Measurements from ENCODE around the gene DOCK6. TPM values are rescaled to one million over a fixed set of nuclear protein-coding genes. Genes with fewer than 3 reads are reported as not detected.
"Not testable (repeated sequence)": the region's sequence is repeated elsewhere in the genome, so short reads cannot be mapped to it uniquely, and the experiment has no call there.

The DOCK6 gene
- total RNA-seq, 1 experiment from 2014 or later: 33.0 TPM

- DNase-seq (ENCODE audit: low read depth): no peak
These were observed 89.7 kb downstream of the DOCK6 start for GRCh38 chr19:11172576-11172975.

- no peak for DNase-seq (ENCODE audit: low read depth)
These were observed 91.2 kb downstream of the DOCK6 start for GRCh38 chr19:11171144-11171543.

GRCh38 chr19:11169896-11170678, 92.2 kb downstream of the DOCK6 start:
- peak; percentile 43 for DNase-seq (ENCODE audit: low read depth)

GRCh38 chr19:11168568-11168967, 93.8 kb downstream of the DOCK6 start:
- DNase-seq (ENCODE audit: low read depth): peak; percentile 99

GRCh38 chr19:11166281-11167142, 95.8 kb downstream of the DOCK6 start:
- no peak for DNase-seq (ENCODE audit: low read depth)

- no peak for DNase-seq (ENCODE audit: low read depth)
These were observed 96.8 kb downstream of the DOCK6 start for GRCh38 chr19:11165486-11166030.

- no peak for DNase-seq (ENCODE audit: low read depth)
These were observed 97.4 kb downstream of the DOCK6 start for GRCh38 chr19:11164879-11165406.

- DNase-seq (ENCODE audit: low read depth): no peak
These were observed 98.0 kb downstream of the DOCK6 start for GRCh38 chr19:11164296-11164695.

- DNase-seq (ENCODE audit: low read depth): not testable (repeated sequence)
These were observed 101.9 kb downstream of the DOCK6 start for GRCh38 chr19:11160440-11160768.

GRCh38 chr19:11159598-11160439, 102.5 kb downstream of the DOCK6 start:
- no peak for DNase-seq (ENCODE audit: low read depth)

GRCh38 chr19:11155373-11156120, 106.8 kb downstream of the DOCK6 start, which contains the start of gene SPC24:
TSS of gene SPC24 (minus strand) at chr19:11155782. CDS start at chr19:11155776, 6 bp downstream.
- peak; percentile 98 for DNase-seq (ENCODE audit: low read depth)

GRCh38 chr19:11154683-11155047, 107.7 kb downstream of the DOCK6 start:
- no peak for DNase-seq (ENCODE audit: low read depth)

GRCh38 chr19:11152318-11153062, 109.8 kb downstream of the DOCK6 start:
- peak; percentile 75 for DNase-seq (ENCODE audit: low read depth)

GRCh38 chr19:11151181-11151580, 111.1 kb downstream of the DOCK6 start:
- no peak for DNase-seq (ENCODE audit: low read depth)

Other genes starting within 250 kb of the DOCK6 start
- gene LDLR, start 173.1 kb downstream of the DOCK6 start, total RNA-seq (2014; rRNA removed): 48.3 and 64.4 TPM in 2 replicates
- gene SPC24, start 106.7 kb downstream of the DOCK6 start, total RNA-seq (2014; rRNA removed): 105 and 142 TPM in 2 replicates
- 336 and 345 TPM in 2 replicates for gene KANK2, start 65.0 kb downstream of the DOCK6 start, total RNA-seq (2014; rRNA removed)
- gene ANGPTL8, start 22.9 kb downstream of the DOCK6 start, total RNA-seq (2014; rRNA removed): not detected in 2 replicates
- gene TSPAN16, start 33.6 kb upstream of the DOCK6 start, total RNA-seq (2014; rRNA removed): not detected in 2 replicates
- gene RAB3D, start 77.1 kb upstream of the DOCK6 start, total RNA-seq (2014; rRNA removed): 1.3 and 1.5 TPM in 2 replicates
- 158 and 174 TPM in 2 replicates for gene TMEM205, start 83.7 kb upstream of the DOCK6 start, total RNA-seq (2014; rRNA removed)
- 2.8 and 3.6 TPM in 2 replicates for gene CCDC159, start 84.0 kb upstream of the DOCK6 start, total RNA-seq (2014; rRNA removed)
- gene PLPPR2, start 92.9 kb upstream of the DOCK6 start, total RNA-seq (2014; rRNA removed): 25.1 and 31.7 TPM in 2 replicates
- gene SWSAP1, start 112.1 kb upstream of the DOCK6 start, total RNA-seq (2014; rRNA removed): 1.5 and 2.2 TPM in 2 replicates
- 7.7 and 8.3 TPM in 2 replicates for gene EPOR, start 121.8 kb upstream of the DOCK6 start, total RNA-seq (2014; rRNA removed)
- gene RGL3, start 156.8 kb upstream of the DOCK6 start, total RNA-seq (2014; rRNA removed): 3.2 and 5.6 TPM in 2 replicates
- 0.38 and 0.75 TPM in 2 replicates for gene ODAD3, start 172.6 kb upstream of the DOCK6 start, total RNA-seq (2014; rRNA removed)
- 164 and 193 TPM in 2 replicates for gene PRKCSH, start 173.1 kb upstream of the DOCK6 start, total RNA-seq (2014; rRNA removed)
- not detected in 2 replicates for gene ELAVL3, start 218.5 kb upstream of the DOCK6 start, total RNA-seq (2014; rRNA removed)
- gene ZNF653, start 243.3 kb upstream of the DOCK6 start, total RNA-seq (2014; rRNA removed): 7.3 and 12.0 TPM in 2 replicates